Measurements from ENCODE around the gene UBE3D. TPM values are rescaled to one million over a fixed set of nuclear protein-coding genes. Genes with fewer than 3 reads are reported as not detected.

The UBE3D gene
- total RNA-seq, 1 donor from 2014 or later, result 10.3 TPM

GRCh38 chr6:82843291-82843885 lies 222.3 kb downstream of the UBE3D start:
- Mint-ChIP-seq H3K9me3 (no peaks in the 10 kb centered on the region), H3K27me3 (ENCODE audit: low read depth) (no peaks in the 10 kb centered on the region), H3K27ac (ENCODE audit: unreplicated experiment) (no peak overlapping the region), H3K36me3 (ENCODE audit: low read depth) (no peaks in the 10 kb centered on the region), H3K4me1 (no peaks in the 10 kb centered on the region), H3K4me3 (no peak overlapping the region)
- no peak for DNase-seq (ENCODE audit: low read depth, low spot score)
- TF ChIP-seq CTCF (conservative IDR thresholded peaks at IDR 0.05), result no peak

- Mint-ChIP-seq H3K4me1 (no peaks in the 10 kb centered on the region), H3K9me3 (no peaks in the 10 kb centered on the region), H3K27me3 (ENCODE audit: low read depth) (no peaks in the 10 kb centered on the region), H3K36me3 (ENCODE audit: low read depth) (no peaks in the 10 kb centered on the region), H3K27ac (ENCODE audit: unreplicated experiment) (no peak overlapping the region), H3K4me3 (no peak overlapping the region)
- DNase-seq (ENCODE audit: low read depth, low spot score), result no peak
- no peak for TF ChIP-seq CTCF (conservative IDR thresholded peaks at IDR 0.05)
Observed at GRCh38 chr6:82842721-82843120, 222.9 kb downstream of the UBE3D start.

Other genes with a start within 250 kb of the UBE3D start
- 17.8 and 18.4 TPM in 2 replicates for gene DOP1A, start 1.8 kb upstream of the UBE3D start, total RNA-seq
- 45.8 and 52.4 TPM in 2 replicates for gene PGM3, start 127.4 kb upstream of the UBE3D start, total RNA-seq
- gene RWDD2A, start 127.5 kb upstream of the UBE3D start, total RNA-seq, result 4.8 and 5.1 TPM in 2 replicates

All from neural crest cell (in vitro differentiated cells).